ENCODE results near the gene HTRA3. TPM values are rescaled to one million over a fixed set of nuclear protein-coding genes. Genes with fewer than 3 reads are reported as not detected.

The HTRA3 gene
- total and polyA plus RNA-seq, 2 of the 8 experiments (the other 6 are each of a cell fraction or from before 2014, with no cell fraction given), result 3.2 to 5.8 TPM

- TF ChIP-seq ATF3 (IDR thresholded peaks at IDR 0.05; ENCODE audit: insufficient read depth, low read depth, low read length), result no peak
- TF ChIP-seq EGR1 (IDR thresholded peaks at IDR 0.05; ENCODE audit: borderline replicate concordance, low read depth, low read length), result no peak
- no peak for TF ChIP-seq CTBP2 (IDR thresholded peaks at IDR 0.05; ENCODE audit: borderline replicate concordance, insufficient read depth, insufficient read length, low read length)
- TF ChIP-seq TBP (IDR thresholded peaks at IDR 0.05; ENCODE audit: low read depth, low read length), result no peak
- TF ChIP-seq BCL11A (IDR thresholded peaks at IDR 0.05; ENCODE audit: low read depth in 2 of 2, low read length in 2 of 2), result no peak
- no peak for TF ChIP-seq NANOG (IDR thresholded peaks at IDR 0.05; ENCODE audit: insufficient read depth, low read depth, low read length, poor library complexity, severe bottlenecking)
- no peak for TF ChIP-seq KDM4A (IDR thresholded peaks at IDR 0.05; ENCODE audit: low read depth, low read length, severe bottlenecking)
- TF ChIP-seq FOSL1 (IDR thresholded peaks at IDR 0.05; ENCODE audit: insufficient read depth, low read depth, low read length), result no peak
- TF ChIP-seq CHD2 (IDR thresholded peaks at IDR 0.05; ENCODE audit: low read length), result no peak
- no peak for TF ChIP-seq E2F6 (IDR thresholded peaks at IDR 0.05)
- TF ChIP-seq YY1 (IDR thresholded peaks at IDR 0.05; ENCODE audit: low read depth, low read length), result no peak
- no peak for TF ChIP-seq TCF12 (IDR thresholded peaks at IDR 0.05; ENCODE audit: low read depth, low read length)
- no peak for TF ChIP-seq SRF (IDR thresholded peaks at IDR 0.05; ENCODE audit: low read depth, low read length)
- TF ChIP-seq TEAD4 (IDR thresholded peaks at IDR 0.05; ENCODE audit: low read depth, low read length), result no peak
Measured at GRCh38 chr4:8322794-8323704, 53.5 kb downstream of the HTRA3 start (continued).

All from H1 (cell line).